Right ventricle myocardium superior (tissue), 1 donor: Measurements from ENCODE around the gene SRD5A1. TPM values are rescaled to one million over a fixed set of nuclear protein-coding genes. Genes with fewer than 3 reads are reported as not detected.

Source experiments
- ATAC-seq: fragments of 200-7000 bp; cut with Tn5 transposase; one replicate; pipeline ENCODE4 v1.9.1; 2020; ENCODE audit warnings: mild to moderate bottlenecking; ENCODE audit not compliant: poor library complexity
- DNase-seq: peaks from one replicate; pipeline ENCODE4 v3.0.0-alpha.2; 2020
- intact Hi-C: fragments of 100-400 bp; cut with DNase I; formaldehyde crosslinking; loops from one replicate; pipeline ENCODE4 v1.11.2; 2022
- total RNA-seq: library from RNA; stranded (reverse); fragmentation: NEBNext Ultra II Directional; extraction: Animal tissue kit (Norgen Biotek cat#: 25700); gene quantifications from one replicate; pipeline ENCODE4 v1.2.1, GENCODE V29; 2021
- donor health status: DM: no; HTN: yes; CAD: no; lungs with severe emphysema.

SRD5A1 gene
- total RNA-seq, 1 donor from 2014 or later, result 2.1 TPM

DNA sequence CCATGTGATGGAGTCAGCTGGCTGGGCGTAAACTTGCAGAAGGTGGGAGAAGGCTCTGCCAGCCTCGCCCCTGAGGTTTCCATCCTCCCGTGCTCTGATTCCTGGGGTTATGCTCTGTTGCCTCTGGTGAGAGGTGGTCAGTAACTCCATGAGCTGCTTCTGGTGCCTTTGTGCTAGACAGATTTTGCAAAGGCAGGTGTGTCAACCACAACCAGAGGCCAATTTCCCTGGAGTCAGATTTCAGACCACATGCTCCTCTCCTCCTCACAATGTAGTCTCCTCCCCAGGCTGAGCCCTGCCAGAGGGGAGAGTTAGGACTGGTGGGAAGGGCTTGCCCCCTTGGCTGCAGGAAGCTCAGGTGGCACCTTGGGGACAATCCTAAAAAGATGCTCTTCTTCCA lies 41.2 kb downstream of the SRD5A1 start:
- no peak for DNase-seq
- no peak for ATAC-seq
- intact Hi-C loops, result no loop called here

DNA sequence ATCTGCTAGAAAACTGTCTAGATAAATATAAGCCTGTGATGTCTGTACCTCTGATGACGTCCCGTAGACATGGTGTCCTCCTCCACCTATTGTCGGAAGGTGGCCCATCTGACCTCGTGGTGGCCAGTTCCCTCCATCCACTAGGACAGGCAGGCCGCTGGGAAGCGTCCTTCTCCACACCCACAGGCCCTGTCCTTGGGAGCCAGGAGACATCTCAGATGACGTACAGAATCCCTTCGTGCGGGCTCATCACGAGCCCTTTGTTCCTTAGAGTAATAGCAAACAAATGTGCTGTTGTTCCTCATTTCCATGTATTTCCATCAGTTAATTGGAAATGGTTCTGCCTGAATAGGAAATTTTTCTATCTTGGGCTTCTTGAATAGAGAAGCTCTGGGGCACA lies 41.6 kb downstream of the SRD5A1 start:
- DNase-seq (no peak), ATAC-seq (no peak)
- intact Hi-C loops, result no loop called here

DNA sequence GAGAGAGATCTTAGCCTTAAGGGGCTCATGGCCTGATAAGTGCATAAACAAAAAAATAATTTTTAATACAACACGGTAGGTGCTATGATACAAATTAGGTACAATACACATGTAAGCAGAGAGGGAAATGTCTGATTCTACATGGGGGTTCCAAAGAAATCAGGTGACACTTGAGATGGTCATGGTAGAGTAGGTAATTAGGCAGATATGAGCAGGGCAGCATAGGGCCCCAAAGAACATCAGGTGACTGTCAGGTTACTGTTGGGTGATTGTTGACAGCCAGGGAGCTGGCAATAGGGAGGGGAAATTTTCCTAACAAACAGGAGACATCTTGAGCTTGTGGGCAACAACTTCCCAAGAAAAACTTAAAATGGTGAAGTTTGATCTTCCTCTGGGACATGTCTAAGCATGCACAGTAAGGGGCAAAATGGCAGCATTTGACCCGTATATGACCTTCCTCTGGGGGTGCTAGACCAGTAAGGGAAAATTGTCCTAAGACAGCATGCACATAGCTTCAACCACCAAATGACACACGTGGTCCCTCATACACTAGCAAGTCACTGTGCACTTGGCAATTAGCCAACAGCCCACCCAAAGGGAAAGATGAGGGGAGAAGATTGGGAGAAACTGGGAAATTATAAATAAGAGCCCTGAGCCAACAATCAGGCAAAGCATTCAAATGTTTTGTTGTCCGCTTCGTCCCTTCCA lies 42.7 kb downstream of the SRD5A1 start:
- DNase-seq (no peak), ATAC-seq (no peak)
- intact Hi-C loops, result no loop called here

DNA sequence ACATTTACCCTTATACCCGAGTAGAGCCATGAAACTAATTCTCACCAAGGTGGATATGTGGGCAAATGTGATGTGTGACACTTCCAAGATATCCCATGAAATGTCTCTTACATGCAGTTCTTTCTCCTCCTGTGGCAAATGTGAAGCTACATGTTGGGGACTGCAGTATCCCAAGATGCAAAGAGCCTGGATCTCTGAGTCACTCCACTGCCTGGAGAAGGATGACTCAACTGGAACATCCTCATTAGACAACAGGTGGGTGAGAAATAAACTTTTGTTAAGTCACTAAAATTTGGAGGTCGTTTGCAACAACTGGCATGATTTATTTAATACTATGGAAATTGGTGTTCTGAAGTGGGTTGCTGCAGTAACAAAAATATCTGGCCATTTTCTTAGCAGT lies 43.5 kb downstream of the SRD5A1 start:
- DNase-seq, result no peak
- intact Hi-C loops, result no loop called here
- no peak for ATAC-seq

DNA sequence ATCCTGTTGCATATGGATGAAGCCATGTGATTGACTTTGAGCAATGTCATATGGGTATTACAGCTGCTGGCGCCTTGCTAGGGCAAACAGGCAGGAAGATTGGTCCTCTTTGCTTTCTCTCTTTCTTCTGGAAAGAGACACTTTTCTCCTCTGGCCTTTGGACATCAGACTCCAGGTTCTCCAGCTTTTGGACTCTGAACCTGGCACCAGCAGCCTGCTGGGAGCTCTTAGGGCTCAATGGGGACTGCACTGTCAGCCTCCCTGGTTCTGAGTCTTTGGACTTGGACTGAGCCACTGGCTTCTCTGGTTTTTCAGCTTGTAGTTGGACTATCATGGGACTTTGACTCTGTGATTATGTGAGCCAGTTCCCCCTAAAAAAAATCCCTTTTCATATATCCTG lies 45.1 kb downstream of the SRD5A1 start:
- no peak for ATAC-seq
- intact Hi-C loops, result no loop called here
- DNase-seq, result no peak

DNA sequence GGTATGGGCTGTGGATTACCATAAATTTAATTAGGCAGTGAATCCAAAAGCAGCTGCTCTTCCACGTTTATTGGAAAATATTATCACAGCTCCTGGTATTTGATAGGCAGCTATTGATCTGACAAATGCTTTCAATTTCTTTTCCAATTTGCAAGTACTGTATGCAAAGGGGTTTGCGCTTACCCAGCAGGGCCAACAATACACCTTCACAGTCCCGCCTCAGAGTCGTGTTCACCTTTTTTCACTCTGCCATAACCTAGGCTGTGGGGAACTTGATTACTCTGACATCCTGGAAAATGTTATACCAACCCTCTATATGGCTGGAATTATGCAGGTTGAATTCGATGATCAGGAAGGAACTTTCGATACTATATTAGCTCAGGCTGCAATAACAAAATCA lies 47.7 kb downstream of the SRD5A1 start:
- DNase-seq, result no peak
- no peak for ATAC-seq
- intact Hi-C loops, result no loop called here

DNA sequence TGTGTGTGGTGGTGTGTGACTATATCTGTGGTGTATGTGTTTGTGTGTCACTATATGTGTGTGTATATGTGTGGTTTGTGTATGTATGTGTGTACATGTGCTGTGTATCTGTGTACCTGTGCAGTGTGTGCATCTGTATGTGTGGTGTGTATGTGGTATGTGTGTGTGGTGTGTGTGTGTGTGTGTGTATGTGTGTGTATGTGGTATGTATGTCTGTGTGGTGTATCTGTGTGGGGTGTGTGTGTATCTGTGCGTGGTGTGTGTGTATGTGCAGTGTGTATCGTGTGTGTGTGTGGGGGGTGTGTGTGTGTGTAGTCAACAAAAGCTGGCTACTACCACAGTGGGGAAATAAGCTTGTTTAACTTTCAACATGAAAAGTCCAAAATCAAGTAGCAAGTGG lies 48.4 kb downstream of the SRD5A1 start:
- DNase-seq, result no peak
- intact Hi-C loops, result no loop called here
- ATAC-seq, result no peak

DNA sequence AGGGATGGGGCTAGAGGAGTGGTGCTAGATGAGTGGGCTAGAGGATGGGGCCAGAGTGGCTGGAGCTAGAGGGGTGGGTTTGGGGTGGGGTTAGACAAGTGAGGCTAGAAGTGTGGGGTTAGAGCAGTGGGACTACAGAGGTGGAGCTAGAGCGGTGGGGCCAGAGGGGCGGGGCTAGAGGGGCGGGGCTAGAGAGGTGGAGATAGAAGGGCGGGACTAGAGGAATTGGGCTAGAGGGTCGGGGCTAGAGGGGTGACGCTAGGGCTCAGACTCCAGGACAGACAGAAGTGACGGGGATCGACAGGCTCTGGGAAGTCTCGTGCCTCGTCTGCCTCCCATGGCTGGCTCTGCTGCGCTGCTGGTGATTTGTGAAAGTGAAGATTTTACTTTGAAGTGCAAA lies 49.0 kb downstream of the SRD5A1 start:
- ATAC-seq, result no peak
- no peak for DNase-seq
- intact Hi-C loops, result no loop called here

DNA sequence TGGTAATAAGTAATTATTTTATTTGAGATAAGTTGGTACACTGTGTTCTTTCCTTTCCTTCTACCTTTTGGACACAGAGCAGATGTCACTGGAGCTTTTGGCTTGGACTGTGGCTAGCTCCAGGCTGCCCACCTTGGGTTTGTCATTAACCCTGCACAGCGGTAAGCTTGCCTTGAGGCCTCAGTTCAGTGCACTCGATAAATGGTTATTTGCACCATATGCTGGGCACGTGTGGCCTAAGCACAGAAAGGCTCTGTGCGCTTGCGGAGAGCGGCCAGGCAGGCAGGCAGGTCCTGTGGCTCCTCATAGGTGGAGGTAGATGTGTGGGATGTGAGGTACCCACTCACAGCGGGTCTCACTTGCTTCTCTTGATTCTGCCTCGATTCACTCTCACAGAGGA lies 50.0 kb downstream of the SRD5A1 start:
- intact Hi-C loops, result no loop called here
- no peak for DNase-seq
- ATAC-seq, result no peak

DNA sequence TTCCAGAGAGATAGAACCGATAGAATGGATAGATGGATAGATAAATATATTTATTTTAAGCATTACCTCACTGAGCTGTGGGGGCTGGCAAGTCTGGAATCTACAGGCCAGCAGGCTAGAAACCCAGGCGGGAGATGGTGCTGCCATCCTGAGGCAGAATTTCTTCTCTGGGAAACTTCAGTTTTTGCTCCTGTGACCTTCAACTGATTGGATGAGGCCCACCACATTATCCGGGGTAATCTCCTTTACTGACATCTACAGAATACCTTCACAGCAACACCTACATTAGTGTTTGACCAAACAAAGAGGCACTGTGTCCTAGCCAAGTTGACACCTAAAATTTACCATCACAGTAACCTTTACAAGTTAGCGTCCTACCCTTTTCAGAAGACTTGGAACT lies 50.8 kb downstream of the SRD5A1 start:
- intact Hi-C loops, result no loop called here
- no peak for ATAC-seq
- no peak for DNase-seq

DNA sequence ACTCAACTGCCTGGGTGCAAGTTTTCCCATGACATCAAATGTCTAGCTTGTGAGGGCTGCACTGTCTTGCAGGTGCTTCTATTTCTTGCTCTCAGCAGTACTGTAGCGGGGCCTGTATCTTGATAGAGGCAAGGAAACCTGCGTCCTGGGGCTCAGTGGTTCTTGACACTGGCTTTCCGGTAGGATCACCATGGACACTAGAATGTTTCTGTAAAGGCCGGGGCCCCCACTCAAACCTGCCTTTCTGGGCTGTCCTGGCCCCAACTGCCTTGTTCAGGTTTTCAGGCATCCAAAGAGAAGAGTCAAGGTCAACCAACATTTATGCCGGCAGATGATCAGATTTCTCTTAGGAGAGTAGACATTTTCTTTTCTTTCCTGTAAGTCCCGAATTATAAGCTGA lies 53.3 kb downstream of the SRD5A1 start:
- ATAC-seq (no peak), DNase-seq (no peak)
- intact Hi-C loops, result no loop called here

DNA sequence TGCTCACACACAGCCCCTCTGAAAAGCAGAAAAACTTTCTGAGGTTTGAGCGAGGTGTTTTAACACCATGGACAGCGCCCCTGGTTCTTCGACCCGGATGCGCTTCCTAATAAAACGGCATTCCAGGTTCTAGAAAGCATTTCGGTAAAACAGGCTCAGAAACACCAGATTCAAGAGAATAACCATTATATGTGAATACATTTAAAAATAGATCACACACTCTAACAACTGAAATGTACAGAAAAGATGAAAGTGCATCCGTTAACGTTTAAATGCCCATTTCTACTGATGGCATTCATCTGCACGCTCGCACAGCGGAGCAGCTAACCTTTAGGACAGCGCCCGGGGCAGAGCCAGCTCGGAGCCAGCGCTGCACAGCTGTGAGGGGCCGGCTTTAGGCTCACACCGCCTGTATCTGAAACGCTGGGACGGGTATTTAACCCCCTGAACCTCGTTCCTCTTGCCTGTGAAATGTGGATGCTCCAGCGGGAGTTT lies 53.7 kb downstream of the SRD5A1 start:
- intact Hi-C loops, result no loop called here
- ATAC-seq (peak; percentile 82), DNase-seq (no peak)

DNA sequence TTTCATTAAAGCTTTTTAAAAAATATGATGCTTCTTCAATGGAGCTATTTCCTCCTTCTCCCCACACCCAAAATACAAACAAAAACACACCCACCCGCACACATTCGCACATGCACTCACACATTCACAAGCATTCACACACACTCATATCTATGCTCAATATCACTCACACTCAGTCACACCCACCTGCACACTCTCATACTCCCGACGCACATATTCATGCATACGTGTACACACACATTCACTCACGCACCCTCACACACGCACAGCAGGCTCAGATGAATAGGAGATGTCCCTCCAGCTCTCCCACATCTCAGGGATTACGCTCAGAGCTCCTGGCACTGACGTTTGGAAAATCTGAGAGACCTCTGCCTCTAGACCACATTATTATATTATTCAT lies 54.3 kb downstream of the SRD5A1 start:
- ATAC-seq (no peak), DNase-seq (no peak)
- intact Hi-C loops, result no loop called here

DNA sequence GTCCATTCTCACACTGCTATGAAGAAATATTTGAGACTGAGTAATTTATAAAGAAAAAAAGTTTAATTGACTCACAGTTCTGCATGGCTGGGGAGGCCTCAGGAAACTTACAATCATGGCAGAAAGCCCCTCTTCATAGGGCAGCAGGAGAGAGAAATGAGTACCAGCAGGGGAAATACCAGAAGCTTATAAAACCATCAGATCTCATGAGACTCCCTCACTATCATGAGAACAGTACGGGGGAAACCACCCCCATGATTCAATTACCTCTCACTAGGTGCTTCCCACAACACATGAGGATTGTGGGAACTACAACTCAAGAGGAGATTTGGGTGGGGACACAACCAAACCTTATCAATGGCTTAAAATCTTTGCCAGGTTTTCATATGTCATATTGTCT lies 59.7 kb downstream of the SRD5A1 start:
- intact Hi-C loops, result no loop called here
- DNase-seq (no peak), ATAC-seq (no peak)

DNA sequence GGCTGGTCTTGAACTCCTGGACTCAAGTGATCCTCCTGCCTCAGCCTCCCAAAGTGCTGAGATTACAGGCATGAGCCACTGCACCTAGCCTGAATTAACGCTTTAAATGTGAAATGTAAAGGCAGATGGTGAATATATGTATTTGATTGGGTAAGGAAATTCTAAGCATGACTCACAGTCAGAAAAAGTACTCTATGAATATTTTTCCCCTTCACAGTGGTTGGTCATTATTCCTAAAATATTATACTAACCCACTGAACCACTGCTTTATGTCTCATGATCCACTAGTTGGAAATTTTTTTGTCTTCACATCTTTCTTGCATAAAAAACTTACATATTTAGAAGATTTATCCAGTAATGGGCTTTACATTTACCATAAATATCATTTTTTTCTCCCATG lies 65.5 kb downstream of the SRD5A1 start:
- no peak for ATAC-seq
- DNase-seq, result no peak
- intact Hi-C loops, result no loop called here

DNA sequence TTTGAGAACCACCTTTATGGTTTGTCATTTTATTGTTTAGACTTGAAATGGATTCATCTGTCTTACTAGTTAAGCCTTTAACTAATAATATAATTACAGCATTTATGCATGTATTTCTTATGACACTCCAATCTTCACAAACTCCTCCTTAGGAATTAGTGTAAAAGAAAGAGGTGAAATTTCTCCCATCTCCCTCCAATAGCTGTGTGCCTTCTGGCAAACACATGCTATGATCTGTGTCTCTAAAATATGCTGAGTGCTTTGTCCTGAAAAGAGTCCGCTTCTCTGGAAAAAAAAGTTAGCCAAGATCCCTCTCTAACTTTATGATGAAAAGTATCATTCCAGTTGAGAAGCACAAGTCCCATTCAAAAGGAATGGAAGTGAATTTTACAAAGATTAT lies 66.1 kb downstream of the SRD5A1 start:
- ATAC-seq, result no peak
- no peak for DNase-seq
- intact Hi-C loops, result no loop called here

DNA sequence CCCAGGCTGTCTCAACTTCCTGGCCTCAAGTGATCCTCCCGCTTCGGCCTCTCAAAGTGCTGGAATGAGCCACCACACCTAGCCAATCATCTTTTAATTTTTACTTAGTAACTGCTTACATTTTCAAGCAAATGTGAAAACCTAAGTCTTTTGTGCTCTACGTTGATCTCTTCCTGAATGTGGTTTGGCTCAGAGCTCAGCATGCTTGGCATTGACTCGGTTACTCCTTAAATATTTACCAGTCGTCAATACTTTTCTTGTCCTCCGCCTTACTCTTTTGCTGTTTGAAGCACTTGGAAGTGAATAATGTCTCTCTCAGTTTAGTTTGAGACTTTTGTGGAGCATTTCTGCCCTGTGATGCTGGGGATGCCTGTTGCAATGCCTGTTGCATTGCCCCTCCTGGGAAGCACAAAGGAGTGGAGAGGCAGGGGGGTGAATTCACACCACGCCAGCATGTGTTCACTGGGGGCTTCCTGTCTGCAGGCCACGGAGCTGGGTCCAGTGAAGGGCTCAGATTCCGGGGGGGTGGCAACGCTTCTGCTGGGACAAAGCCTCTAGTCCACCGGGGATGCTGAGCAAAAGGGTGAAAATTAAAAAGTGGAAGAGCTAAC lies 66.9 kb downstream of the SRD5A1 start:
- intact Hi-C loops, result no loop called here
- no peak for ATAC-seq
- DNase-seq, result no peak

DNA sequence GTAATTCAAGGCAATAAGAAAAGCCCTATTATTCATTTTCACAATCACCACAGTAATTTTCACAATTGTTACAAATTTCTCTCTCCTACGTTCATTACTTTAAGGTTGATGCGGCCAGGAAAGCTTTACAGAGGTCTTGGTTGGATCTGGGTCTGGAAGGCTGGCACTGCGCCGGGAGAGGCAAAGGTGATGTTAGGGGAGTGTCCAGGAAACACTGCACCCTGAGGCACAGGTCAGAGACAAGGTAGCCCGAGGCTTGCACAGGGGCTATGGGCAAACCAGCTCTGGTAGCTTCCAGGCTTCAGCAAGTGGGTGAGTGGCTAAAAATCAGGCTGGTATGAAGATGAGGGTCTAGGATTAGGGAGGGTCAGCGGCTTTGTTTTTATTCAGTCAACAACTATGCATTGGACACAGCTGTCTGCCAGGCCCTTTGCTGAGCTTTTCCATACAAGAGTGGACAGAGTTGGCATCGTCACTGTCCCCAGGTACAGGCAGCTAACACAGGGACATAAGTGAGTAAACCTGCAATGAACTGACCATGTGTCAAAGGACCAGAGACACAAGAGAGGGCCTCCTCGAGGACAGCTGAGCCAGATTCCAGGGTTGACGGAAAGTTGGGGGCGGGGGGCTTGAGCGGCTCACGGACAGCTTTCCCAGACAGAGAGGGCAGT lies 67.6 kb downstream of the SRD5A1 start:
- intact Hi-C loops, result no loop called here
- no peak for DNase-seq
- ATAC-seq, result no peak

DNA sequence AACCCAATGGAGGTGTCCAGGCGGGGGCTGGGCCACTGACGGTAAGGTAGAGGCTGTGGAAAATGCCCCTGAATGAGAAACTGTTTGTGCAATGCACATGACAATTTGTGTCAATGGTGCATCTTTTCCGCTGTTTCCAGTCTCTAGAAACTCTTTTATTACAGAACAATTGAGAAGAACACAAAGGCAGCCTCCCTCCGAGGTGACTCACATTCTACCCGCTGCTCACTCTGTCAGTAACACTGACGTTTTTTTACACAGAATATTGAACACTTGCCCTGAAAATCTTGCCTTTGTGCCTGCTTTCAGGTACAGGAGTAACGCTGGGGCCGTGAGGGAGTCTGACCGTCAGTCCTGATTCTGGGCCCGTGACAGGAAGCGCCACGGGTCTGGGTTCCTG lies 68.3 kb downstream of the SRD5A1 start:
- no peak for ATAC-seq
- DNase-seq, result no peak
- intact Hi-C loops, result no loop called here

DNA sequence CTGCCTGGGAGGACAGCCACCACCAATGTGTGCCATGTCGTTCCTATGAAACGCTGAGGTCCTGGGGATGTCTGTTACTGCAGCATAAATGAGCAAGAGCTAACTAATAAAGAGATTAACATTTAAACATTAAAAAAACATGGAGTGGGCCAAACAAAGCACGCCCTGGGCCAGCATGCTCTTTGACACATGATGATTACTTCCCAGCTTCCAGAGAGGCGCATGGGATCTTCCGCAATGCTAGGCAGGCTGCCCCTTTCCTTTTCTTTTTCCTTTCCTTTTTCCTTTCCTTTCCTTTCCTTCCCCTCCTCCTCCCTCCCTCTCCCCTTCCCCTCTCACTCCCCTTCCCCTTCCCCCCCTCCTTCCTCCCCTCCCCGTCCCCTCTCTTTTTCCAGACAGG lies 69.4 kb downstream of the SRD5A1 start:
- ATAC-seq (no peak), DNase-seq (no peak)
- intact Hi-C loops, result no loop called here
